ENCODE measurements around the gene M1AP. TPM values are rescaled to one million over a fixed set of nuclear protein-coding genes. Genes with fewer than 3 reads are reported as not detected.

Gene M1AP
- total and polyA plus RNA-seq, 5 donors from 2014 or later: not detected

GRCh38 chr2:74507926-74508520 lies 140.1 kb downstream of the M1AP start:
- Mint-ChIP-seq H3K4me1 (peaks cover 10 to 57% (median 22%) of the 10 kb centered on the region in 4 donors), H3K4me3 (peak overlapping the region; percentile 98 to 100 (median 100)), H3K36me3 (peaks cover 26% of the 10 kb centered on the region), H3K27ac (peak overlapping the region; percentile 98 to 100 (median 100)), H3K9me3 (peaks cover 0 to 7% (median 0%) of the 10 kb centered on the region in 7 donors), H3K27me3 (peaks cover 50% of the 10 kb centered on the region)
- Histone ChIP-seq H3K4me3 (ENCODE audit: low read depth, low read length) (peak overlapping the region; percentile 85), H3K36me3 (ENCODE audit: control insufficient read depth, insufficient read depth, low read length) (peaks cover 13% of the 10 kb centered on the region), H3K4me1 (ENCODE audit: control insufficient read depth, insufficient read depth, low read length, poor library complexity, severe bottlenecking) (peaks cover 31% of the 10 kb centered on the region), H3K9me3 (ENCODE audit: control insufficient read depth in 2 of 2, low read length in 2 of 2) (no peaks in the 10 kb centered on the region), H3K27ac (ENCODE audit: insufficient read depth, low read length, poor library complexity, severe bottlenecking) (peak overlapping the region; percentile 96), H3K27me3 (ENCODE audit: control insufficient read depth, insufficient read depth, low read length) (peaks cover 9% of the 10 kb centered on the region)
- ATAC-seq (ENCODE audit: low read depth in 2 of 2): no peak
- no peak for DNase-seq

Other genes starting within 250 kb of the M1AP start
- gene C2orf81, start 226.7 kb downstream of the M1AP start, total RNA-seq: 1.1 TPM
- 1 to 10 TPM; 1.2 to 3.9 (median 2.3) TPM for gene C2orf81, start 226.7 kb downstream of the M1AP start, polyA plus RNA-seq
- 18.4 TPM for gene WDR54, start 226.6 kb downstream of the M1AP start, total RNA-seq
- 10 to 100 TPM; 49.4 to 84.3 (median 59.2) TPM for gene WDR54, start 226.6 kb downstream of the M1AP start, polyA plus RNA-seq
- gene RTKN, start 206.4 kb downstream of the M1AP start, total RNA-seq: 0.39 TPM
- gene RTKN, start 206.4 kb downstream of the M1AP start, polyA plus RNA-seq: under 1 TPM in 2 of 4 donors, not detected in 2; 0.34 TPM
- 62.6 TPM for gene INO80B, start 193.2 kb downstream of the M1AP start, total RNA-seq
- gene INO80B, start 193.2 kb downstream of the M1AP start, polyA plus RNA-seq: 1 to 10 TPM; 5.0 to 9.3 (median 5.7) TPM
- gene WBP1, start 189.9 kb downstream of the M1AP start, total RNA-seq: 79.5 TPM
- 10 to 100 TPM; 33.5 to 46.7 (median 37.2) TPM for gene WBP1, start 189.9 kb downstream of the M1AP start, polyA plus RNA-seq
- gene MOGS, start 182.9 kb downstream of the M1AP start, total RNA-seq: 56.8 TPM
- 10 to 100 TPM; 31.7 to 38.0 (median 34.8) TPM for gene MOGS, start 182.9 kb downstream of the M1AP start, polyA plus RNA-seq
- gene MRPL53, start 175.7 kb downstream of the M1AP start, total RNA-seq: 57.2 TPM
- gene MRPL53, start 175.7 kb downstream of the M1AP start, polyA plus RNA-seq: 100 to 1,000 TPM; 120 to 163 (median 137) TPM
- 15.8 TPM for gene CCDC142, start 165.3 kb downstream of the M1AP start, total RNA-seq
- 10 to 100 TPM in 3 of 4 donors, 1 to 10 TPM in 1; 8.9 to 14.9 (median 10.4) TPM for gene CCDC142, start 165.3 kb downstream of the M1AP start, polyA plus RNA-seq
- gene TTC31, start 165.2 kb downstream of the M1AP start, total RNA-seq: 38.7 TPM
- 10 to 100 TPM; 21.7 to 24.7 (median 22.7) TPM for gene TTC31, start 165.2 kb downstream of the M1AP start, polyA plus RNA-seq
- gene LBX2, start 148.7 kb downstream of the M1AP start, total RNA-seq: not detected
- gene LBX2, start 148.7 kb downstream of the M1AP start, polyA plus RNA-seq: under 1 TPM in 2 of 4 donors, not detected in 2; 0.16 to 0.40 TPM
- gene PCGF1, start 140.6 kb downstream of the M1AP start, total RNA-seq: 17.0 TPM
- 10 to 100 TPM; 13.8 to 23.9 (median 15.6) TPM for gene PCGF1, start 140.6 kb downstream of the M1AP start, polyA plus RNA-seq
- gene TLX2, start 133.9 kb downstream of the M1AP start, total RNA-seq: not detected
- under 1 TPM in 2 of 4 donors, not detected in 2; 0.10 to 0.14 TPM for gene TLX2, start 133.9 kb downstream of the M1AP start, polyA plus RNA-seq
- 0.15 TPM for gene DQX1, start 122.1 kb downstream of the M1AP start, total RNA-seq
- gene DQX1, start 122.1 kb downstream of the M1AP start, polyA plus RNA-seq: not detected
- 183 TPM for gene AUP1, start 118.6 kb downstream of the M1AP start, total RNA-seq
- gene AUP1, start 118.6 kb downstream of the M1AP start, polyA plus RNA-seq: 100 to 1,000 TPM in 2 of 4 donors, 10 to 100 TPM in 2; 85.7 to 112 (median 99.7) TPM
- 25.8 TPM for gene HTRA2, start 118.4 kb downstream of the M1AP start, total RNA-seq
- 10 to 100 TPM; 26.6 to 34.1 (median 30.5) TPM for gene HTRA2, start 118.4 kb downstream of the M1AP start, polyA plus RNA-seq
- 1.1 TPM for gene LOXL3, start 94.4 kb downstream of the M1AP start, total RNA-seq
- gene LOXL3, start 94.4 kb downstream of the M1AP start, polyA plus RNA-seq: under 1 TPM in 1 of 4 donors, not detected in 3; 0.09 TPM
- gene DOK1, start 93.6 kb downstream of the M1AP start, total RNA-seq: 19.8 TPM
- 10 to 100 TPM; 29.9 to 39.3 (median 33.7) TPM for gene DOK1, start 93.6 kb downstream of the M1AP start, polyA plus RNA-seq
- 11.1 TPM for gene SEMA4F, start 5.9 kb upstream of the M1AP start, total RNA-seq
- gene SEMA4F, start 5.9 kb upstream of the M1AP start, polyA plus RNA-seq: 1 to 10 TPM; 7.3 to 10.0 (median 8.5) TPM
- gene HK2, start 185.8 kb upstream of the M1AP start, total RNA-seq: 11.4 TPM
- 1 to 10 TPM; 2.7 to 5.6 (median 4.1) TPM for gene HK2, start 185.8 kb upstream of the M1AP start, polyA plus RNA-seq

Data from CD4-positive, CD25-positive, alpha-beta regulatory T cell (primary cell).